ENCODE measurements around the gene FSCN2.
"Not testable (repeated sequence)": the region's sequence is repeated elsewhere in the genome, so short reads cannot be mapped to it uniquely, and the experiment has no call there.

FSCN2 gene

DNA sequence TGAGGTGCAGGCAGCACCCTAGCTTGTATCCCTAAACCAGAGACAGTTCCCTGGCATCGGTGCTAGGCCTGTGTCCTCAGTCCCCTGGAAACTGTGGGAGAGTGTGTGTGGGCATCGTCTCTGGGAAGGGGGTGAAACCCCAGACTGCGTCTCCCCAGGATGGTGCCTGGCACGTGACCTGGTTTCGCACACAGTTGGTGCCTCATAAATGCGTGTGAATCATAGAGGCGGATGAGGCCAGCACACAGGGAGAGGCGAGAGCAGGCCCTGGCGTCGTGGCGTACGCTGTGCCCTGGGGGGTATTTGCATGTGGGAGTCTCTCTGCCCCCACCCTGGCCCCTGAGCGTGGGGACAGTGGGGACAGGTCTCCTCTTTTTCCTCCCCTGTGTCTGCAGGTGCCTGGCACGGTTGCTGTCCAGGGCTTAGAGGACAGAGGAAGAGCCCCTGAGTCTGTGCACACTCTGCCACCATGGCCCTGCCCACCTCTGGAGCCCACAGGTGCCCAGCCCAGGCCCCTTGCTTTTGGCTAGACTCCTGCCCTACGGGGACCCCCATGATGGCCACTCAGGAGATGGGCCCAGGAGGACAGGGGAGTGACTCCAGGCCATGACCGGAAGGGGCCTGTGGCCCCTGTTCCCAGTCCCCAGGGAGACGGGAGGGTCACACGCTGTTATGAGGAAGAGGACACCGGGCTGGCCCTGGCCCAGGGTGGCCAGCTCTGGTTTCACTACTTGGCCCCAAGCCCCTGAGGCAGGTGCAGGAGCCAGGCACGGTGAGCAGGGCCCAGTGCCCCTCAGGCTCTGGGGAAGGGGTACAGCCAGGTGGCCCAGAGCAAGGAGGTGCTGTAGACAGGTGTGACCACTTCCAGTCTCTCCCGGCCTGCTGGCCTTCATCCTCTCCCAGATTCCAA, 1.3 kb upstream of the FSCN2 start:
- no peak for DNase-seq

DNA sequence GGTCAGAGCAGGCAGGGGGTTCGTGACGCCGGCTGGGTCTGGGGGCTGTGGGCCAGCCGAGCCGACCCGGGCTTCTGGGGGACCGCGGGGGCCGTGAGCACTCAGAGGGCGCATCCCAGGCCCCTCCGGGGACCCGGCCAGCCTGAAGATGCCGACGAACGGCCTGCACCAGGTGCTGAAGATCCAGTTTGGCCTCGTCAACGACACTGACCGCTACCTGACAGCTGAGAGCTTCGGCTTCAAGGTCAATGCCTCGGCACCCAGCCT, 140 bp downstream of the FSCN2 start:
- no peak for DNase-seq

- DNase-seq: no peak
Observed at GRCh38 chr17:81528651-81529436, 667 bp downstream of the FSCN2 start.

- DNase-seq: no peak
Observed at GRCh38 chr17:81529437-81529803, 1.2 kb downstream of the FSCN2 start.

GRCh38 chr17:81531013-81531412, 2.8 kb downstream of the FSCN2 start:
- not testable (repeated sequence) for DNase-seq

- DNase-seq: not testable (repeated sequence)
Observed at GRCh38 chr17:81531998-81532404, 3.8 kb downstream of the FSCN2 start.

DNA sequence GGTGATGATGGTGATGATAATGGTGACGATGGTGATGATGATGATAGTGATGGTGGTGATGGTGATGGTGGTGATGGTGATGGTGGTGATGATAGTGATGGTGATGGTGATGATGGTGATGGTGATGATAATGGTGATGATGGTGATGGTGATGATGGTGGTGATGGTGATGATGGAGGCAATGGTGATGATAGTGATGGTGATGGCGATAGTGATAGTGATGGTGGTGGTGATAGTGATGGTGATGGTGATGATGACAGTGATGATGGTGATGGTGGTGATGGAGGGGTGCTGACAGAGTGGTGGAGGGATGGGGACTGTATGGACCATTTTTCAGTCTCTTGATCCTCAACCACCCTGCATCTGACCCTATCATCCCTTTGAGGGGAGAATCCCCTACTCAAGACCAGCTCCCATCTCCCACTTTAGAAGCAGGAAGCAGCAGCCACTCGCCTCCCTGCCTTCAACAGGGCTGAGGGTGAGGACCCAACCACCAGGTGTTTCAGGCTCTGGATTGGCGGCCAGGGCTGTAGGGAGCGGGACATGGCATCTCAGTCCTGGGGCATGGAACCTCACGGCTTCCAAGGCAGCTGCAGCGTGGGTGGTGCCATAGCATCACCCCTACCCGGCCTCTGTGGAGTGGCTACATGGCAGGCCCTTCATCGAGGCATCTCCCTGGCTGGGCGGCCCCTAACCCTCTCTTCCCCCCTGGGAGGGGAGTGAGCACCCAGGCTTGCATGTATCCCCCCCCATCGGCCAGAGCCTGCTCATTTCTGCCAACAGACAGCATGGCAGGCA, 4.5 kb downstream of the FSCN2 start:
- no peak for DNase-seq

- DNase-seq: no peak
Observed at GRCh38 chr17:81533339-81534141, 5.4 kb downstream of the FSCN2 start.

GRCh38 chr17:81534157-81535006, 6.2 kb downstream of the FSCN2 start:
- no peak for DNase-seq

DNA sequence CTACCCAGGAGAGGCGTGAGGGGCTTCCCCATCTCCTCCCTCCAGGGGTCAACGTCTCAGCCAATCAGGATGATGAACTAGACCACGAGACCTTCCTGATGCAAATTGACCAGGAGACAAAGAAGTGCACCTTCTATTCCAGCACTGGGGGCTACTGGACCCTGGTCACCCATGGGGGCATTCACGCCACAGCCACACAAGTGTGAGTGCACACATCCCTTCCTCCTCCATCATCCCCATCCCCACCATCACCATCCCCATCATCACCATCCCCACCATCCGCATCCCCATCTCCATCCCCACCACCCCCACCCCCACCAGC, 6.8 kb downstream of the FSCN2 start:
- DNase-seq: no peak

DNA sequence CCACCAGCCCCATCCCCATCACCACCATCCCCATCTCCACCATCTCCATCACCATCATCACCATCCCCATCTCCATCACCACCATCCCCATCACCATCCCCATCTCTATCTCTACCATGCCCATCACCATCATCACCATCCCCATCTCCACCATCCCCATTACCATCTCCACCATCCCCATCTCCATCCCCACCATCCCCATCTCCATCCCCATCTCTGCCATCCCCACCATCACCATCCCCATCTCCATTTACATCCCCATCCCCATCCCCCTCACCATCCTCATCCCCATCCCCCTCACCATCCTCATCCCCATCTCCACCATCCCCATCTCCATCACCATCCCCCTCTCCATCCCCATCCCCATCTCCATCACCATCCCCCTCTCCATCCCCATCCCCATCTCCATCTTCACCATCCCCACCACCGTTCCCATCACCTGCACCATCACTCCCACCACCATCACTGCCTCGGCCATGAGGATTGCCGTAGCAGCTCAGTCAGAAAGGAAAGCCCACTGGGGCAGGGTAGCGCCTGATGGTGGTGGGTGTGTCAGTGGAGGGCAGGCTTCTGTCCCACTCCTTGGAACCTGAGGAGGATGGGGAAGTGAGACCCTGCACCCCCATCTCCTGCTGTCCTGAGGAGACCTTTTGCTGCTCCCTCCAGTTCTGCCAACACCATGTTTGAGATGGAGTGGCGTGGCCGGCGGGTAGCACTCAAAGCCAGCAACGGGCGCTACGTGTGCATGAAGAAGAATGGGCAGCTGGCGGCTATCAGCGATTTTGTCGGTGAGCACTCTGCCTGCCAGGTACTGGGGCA, 7.5 kb downstream of the FSCN2 start:
- DNase-seq: no peak

DNA sequence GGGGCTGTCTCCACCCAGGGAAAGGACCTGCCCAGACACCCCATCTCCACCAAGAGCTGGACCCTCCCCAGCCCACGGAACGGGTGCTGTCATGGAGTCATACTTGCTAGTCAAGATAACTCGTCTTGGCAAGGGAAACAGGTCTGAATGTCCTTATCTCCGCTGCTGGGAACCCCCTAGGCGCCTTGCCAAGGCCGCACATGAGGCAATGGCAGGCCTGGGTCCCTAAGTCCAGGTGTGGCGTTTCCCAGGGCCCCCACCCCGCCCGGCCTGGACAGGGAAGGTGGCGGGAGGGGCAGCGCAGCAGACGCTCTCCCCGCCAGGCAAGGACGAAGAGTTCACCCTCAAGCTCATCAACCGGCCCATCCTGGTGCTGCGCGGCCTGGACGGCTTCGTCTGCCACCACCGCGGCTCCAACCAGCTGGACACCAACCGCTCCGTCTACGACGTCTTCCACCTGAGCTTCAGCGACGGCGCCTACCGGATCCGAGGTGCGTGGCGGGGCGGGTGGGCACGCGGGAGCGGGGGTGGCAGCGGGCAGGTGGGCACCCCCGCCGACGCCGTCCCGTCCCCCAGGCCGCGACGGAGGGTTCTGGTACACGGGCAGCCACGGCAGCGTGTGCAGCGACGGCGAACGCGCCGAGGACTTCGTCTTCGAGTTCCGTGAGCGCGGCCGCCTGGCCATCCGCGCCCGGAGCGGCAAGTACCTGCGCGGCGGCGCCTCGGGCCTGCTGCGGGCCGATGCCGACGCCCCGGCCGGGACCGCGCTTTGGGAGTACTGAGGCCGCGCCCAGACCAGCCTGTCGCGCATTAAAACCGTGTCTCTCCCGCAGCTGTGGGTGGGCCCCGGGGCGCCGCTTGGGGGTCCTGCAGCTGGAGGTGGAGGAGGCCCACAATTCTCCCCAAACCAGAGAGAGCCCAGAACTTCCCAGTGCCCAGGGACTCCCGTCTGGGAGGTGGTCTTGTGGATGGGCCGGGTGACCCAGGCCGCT, 8.4 kb downstream of the FSCN2 start:
- no peak for DNase-seq

GRCh38 chr17:81537343-81537855, 9.2 kb downstream of the FSCN2 start:
- no peak for DNase-seq

DNA sequence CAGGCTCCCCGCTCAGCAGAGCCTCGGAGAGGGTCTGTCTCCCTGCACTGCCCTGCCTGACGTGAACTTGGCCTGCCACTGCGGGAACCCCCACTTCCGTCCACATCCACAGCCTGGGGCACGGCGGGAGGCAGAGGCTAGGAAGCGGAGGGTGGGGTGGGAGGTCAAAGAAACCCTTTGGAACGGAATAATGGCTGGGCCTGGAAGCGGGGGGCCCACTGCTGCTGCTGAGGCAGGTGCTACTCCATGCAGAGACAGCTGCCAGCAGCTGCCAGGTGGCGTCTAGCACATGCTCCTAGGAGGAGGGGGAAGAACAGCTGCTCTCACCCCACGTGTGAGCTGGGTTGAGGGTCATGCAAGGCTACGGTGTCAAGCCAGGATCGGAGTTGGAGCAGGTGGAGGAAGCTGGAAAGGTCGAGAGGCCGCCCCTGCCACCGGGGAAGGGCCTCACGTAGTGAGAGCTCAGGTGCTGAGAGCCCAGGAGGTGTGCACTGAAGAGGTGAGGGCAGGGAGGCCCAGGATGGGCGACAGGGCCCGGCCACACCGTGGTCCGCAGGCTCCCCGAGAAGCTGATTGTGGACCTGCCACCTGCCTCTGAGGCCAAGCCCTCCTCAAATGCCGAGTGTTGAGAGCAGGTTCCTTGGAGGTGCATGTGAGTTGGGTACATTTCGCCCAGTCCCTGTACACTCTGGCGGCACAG, 9.8 kb downstream of the FSCN2 start:
- DNase-seq: no peak

DNA sequence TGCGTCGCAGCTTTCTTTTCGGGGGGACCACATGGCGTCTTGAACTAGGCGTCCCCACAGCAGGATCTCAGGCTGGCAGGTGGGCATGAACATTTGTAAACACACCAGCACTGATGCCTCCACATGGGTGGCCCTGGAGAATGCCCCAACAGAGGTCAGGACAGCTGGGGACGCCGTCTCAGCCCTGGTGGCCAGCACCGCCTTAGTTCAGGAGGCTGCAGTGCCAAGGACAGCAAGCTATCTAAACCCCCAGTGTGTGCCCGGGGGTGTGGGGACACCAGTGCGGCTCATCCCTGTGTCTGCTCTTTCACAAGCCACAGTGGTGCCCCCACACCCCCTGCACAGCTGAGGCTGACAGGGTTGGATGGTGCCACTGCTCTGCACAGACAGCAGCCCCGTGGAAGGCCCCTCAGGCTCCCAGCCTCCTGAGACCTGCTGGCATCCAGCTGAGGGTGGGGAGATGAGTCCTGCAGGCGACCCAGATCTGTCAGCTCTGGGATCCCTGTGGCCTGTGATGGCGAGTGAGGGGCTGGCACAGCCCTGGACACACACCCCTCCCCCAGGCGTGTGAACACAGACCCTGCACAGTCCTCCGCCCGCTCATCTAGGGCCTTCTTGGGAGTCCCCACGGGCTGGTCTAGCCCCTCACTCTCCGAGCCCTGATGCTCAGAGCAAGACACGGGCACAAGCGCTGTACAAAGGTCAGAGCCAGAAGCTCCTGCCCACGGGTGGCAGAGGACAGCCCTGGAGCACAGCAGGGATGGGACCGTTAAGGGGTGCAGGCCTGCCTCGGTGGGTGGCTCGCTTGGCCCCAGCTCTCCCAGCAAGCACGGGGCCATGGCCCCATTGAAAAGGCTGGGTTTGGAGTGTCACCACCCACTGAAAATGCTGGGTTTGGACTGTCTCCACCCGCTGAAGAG, 10.7 kb downstream of the FSCN2 start:
- DNase-seq: no peak

DNA sequence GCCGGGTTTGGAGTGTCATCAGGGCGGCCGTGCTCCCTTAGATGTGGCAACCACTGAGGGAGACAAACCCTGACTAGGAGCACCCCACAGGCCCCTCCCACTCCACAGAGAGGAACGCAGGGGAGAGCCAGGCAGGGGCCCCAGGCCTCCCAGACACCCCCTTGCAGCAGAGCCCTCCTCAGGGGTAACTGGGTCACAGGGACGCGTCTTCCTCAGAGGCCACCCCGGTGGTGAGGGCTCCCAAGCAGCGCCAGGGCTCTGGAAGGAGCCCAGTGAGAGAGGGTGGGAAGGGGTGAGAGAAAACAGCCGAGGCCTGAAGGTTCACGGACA, 11.4 kb downstream of the FSCN2 start:
- no peak for DNase-seq

GRCh38 chr17:81539961-81540675, 11.9 kb downstream of the FSCN2 start:
- DNase-seq: no peak
